T-helper 1 cell (primary cell): ENCODE data around the gene HOXA6.

ENCODE experiments used
- DNase-seq, 5 donors: peaks; one replicate each; pipeline ENCODE4 v3.0.0-alpha.2; 2012 to 2020

HOXA6 gene

GRCh38 chr7:27184337-27185012, 36.9 kb upstream of the HOXA6 start:
- peak in 1 of 5 donors; percentile 28 for DNase-seq

GRCh38 chr7:27183682-27184336, 36.2 kb upstream of the HOXA6 start:
- DNase-seq, result no peak

- DNase-seq, result no peak
Observed at GRCh38 chr7:27182861-27183681, 35.5 kb upstream of the HOXA6 start.

GRCh38 chr7:27182285-27182841, 34.8 kb upstream of the HOXA6 start:
- no peak for DNase-seq

- no peak for DNase-seq
Observed at GRCh38 chr7:27181795-27182275, 34.3 kb upstream of the HOXA6 start.

GRCh38 chr7:27180431-27181420, 33.2 kb upstream of the HOXA6 start:
- DNase-seq, result no peak

- DNase-seq, result peak in 4 of 5 donors; percentile 37 to 54 (median 49)
Observed at GRCh38 chr7:27179503-27180430, 32.2 kb upstream of the HOXA6 start.

GRCh38 chr7:27179030-27179429, 31.5 kb upstream of the HOXA6 start:
- DNase-seq, result no peak

- no peak for DNase-seq
Observed at GRCh38 chr7:27178366-27178765, 30.8 kb upstream of the HOXA6 start.

- DNase-seq, result no peak
Observed at GRCh38 chr7:27177795-27178320, 30.3 kb upstream of the HOXA6 start.

GRCh38 chr7:27176962-27177794, 29.6 kb upstream of the HOXA6 start:
- DNase-seq, result no peak

- no peak for DNase-seq
Observed at GRCh38 chr7:27176524-27176845, 28.9 kb upstream of the HOXA6 start.

- no peak for DNase-seq
Observed at GRCh38 chr7:27175626-27176523, 28.3 kb upstream of the HOXA6 start.

GRCh38 chr7:27174874-27175625, 27.5 kb upstream of the HOXA6 start:
- no peak for DNase-seq

GRCh38 chr7:27173956-27174873, 26.6 kb upstream of the HOXA6 start, which contains the start of gene HOXA10:
HOXA10 (minus strand) TSS chr7:27174320; CDS start chr7:27174306, 14 bp downstream.
- no peak for DNase-seq

- DNase-seq, result no peak
Observed at GRCh38 chr7:27173511-27173955, 26.0 kb upstream of the HOXA6 start.
